Nephron progenitor cell (in vitro differentiated cells): ENCODE results near the gene NUP210.
A peak's percentile ranks its signal among the peaks of the same experiment; 100 is the strongest.

ENCODE experiments used
- DNase-seq: peaks from one replicate; pipeline ENCODE4 v3.0.0; 2021
- H3K27ac Mint-ChIP-seq: 2 replicates; pipeline ENCODE4 v1.8.0; 2021; ENCODE audit warnings: mild to moderate bottlenecking, moderate library complexity, mixed read lengths
- H3K27me3 Mint-ChIP-seq: 2 replicates; pipeline ENCODE4 v1.8.0; 2021; ENCODE audit warnings: mild to moderate bottlenecking, low read depth, mixed read lengths; ENCODE audit not compliant: poor library complexity
- H3K36me3 Mint-ChIP-seq: 2 replicates; pipeline ENCODE4 v1.8.0; 2021; ENCODE audit warnings: low read depth, mixed read lengths
- H3K4me1 Mint-ChIP-seq: 2 replicates; pipeline ENCODE4 v1.8.0; 2021; ENCODE audit warnings: mixed read lengths
- H3K4me3 Mint-ChIP-seq: 2 replicates; pipeline ENCODE4 v1.8.0; 2021; ENCODE audit warnings: mild to moderate bottlenecking, moderate library complexity, mixed read lengths
- H3K9me3 Mint-ChIP-seq: 2 replicates; pipeline ENCODE4 v1.8.0; 2021; ENCODE audit warnings: mild to moderate bottlenecking, moderate library complexity, mixed read lengths
- TF ChIP-seq, protein P1 (sequence below): fragments of 200-600 bp; sonication (generic); IDR thresholded peaks from 2 replicates; pipeline ENCODE4 v1.5.0; 2021; ENCODE audit warnings: antibody characterized with exemption

NUP210 gene

DNA sequence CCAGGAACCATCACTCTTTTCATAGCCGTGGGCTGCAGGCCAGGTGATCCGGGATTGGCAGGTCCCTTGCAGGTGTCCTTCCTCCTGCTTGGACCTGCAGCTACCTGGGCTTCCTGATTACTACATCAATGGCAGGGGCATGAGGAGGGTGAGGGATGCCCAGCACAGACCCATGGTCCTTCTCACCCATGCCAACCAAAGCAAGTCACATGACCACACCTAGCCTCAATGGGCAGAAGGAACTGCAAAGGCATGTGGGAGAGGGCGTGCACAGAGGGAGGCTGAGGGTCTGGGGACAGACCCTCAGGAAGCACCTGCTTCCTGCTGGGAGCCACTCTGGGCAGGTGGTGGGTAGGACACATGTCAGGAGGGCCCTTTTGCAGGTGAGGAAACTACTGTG, 105.2 kb downstream of the NUP210 start:
- Mint-ChIP-seq H3K4me1 (no peaks in the 10 kb centered on the region), H3K4me3 (no peak overlapping the region), H3K27ac (no peak overlapping the region), H3K9me3 (no peaks in the 10 kb centered on the region), H3K36me3 (peaks cover 8% of the 10 kb centered on the region), H3K27me3 (no peaks in the 10 kb centered on the region)
- no peak for DNase-seq
- TF ChIP-seq, protein P1, sequence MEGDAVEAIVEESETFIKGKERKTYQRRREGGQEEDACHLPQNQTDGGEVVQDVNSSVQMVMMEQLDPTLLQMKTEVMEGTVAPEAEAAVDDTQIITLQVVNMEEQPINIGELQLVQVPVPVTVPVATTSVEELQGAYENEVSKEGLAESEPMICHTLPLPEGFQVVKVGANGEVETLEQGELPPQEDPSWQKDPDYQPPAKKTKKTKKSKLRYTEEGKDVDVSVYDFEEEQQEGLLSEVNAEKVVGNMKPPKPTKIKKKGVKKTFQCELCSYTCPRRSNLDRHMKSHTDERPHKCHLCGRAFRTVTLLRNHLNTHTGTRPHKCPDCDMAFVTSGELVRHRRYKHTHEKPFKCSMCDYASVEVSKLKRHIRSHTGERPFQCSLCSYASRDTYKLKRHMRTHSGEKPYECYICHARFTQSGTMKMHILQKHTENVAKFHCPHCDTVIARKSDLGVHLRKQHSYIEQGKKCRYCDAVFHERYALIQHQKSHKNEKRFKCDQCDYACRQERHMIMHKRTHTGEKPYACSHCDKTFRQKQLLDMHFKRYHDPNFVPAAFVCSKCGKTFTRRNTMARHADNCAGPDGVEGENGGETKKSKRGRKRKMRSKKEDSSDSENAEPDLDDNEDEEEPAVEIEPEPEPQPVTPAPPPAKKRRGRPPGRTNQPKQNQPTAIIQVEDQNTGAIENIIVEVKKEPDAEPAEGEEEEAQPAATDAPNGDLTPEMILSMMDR, result no peak

DNA sequence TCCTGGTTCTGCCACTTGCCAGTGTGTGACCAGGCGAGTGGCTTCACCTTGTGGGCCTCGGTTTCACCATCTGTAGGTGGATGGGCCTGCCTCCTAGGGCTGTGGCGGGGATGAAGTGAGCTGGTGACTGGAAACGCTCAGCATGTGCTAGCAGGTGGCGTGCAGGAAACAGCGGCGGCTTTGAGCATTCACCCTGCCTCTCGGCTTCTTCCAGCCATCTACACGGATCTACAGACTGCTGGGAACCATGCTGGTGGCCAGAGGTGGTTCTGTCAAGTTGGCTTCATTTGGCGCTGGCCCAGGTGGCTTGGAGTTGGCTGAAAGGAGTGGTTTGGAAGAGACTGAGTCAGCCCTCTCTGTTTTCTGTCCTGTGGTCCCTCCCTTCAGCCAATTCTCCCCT, 106.3 kb downstream of the NUP210 start:
- Mint-ChIP-seq H3K36me3 (peaks cover 8% of the 10 kb centered on the region), H3K4me1 (no peaks in the 10 kb centered on the region), H3K27ac (no peak overlapping the region)

GRCh38 chr3:13309004-13309403, 111.1 kb downstream of the NUP210 start:
- H3K27me3 Mint-ChIP-seq, result peaks cover 8% of the 10 kb centered on the region
- TF ChIP-seq, protein P1, result no peak
- no peak for DNase-seq
- H3K36me3 Mint-ChIP-seq, result no peaks in the 10 kb centered on the region
- no peaks in the 10 kb centered on the region for H3K9me3 Mint-ChIP-seq
- H3K4me3 Mint-ChIP-seq, result no peak overlapping the region
- H3K4me1 Mint-ChIP-seq, result no peaks in the 10 kb centered on the region
- no peak overlapping the region for H3K27ac Mint-ChIP-seq

More for the DNA sequence above, 106.3 kb downstream of the NUP210 start:
- no peaks in the 10 kb centered on the region for H3K27me3 Mint-ChIP-seq
- DNase-seq, result no peak
- TF ChIP-seq, protein P1, result no peak
- H3K9me3 Mint-ChIP-seq, result no peaks in the 10 kb centered on the region
- no peak overlapping the region for H3K4me3 Mint-ChIP-seq

DNA sequence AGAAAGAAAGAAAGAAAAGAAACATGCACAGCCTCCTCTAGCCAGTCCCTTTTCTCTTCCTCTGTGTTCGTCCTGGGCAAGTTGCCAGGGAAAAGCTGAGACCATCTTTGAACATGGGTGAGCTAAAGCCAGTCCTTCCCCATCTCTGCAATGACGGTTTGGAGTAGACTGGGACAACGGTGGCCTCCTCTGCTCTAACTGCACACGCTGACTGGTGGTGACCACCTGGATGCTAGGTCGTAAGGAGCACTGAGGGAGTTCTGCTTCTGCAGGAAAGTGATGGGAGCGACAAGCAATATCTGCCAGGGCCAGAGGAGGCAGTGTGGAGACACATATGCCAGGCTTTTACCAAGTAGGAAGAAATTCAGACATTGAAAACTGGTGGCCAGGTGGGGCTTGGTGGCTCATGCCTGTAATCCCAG, 111.7 kb downstream of the NUP210 start:
- Mint-ChIP-seq H3K27ac (no peak overlapping the region), H3K27me3 (peaks cover 8% of the 10 kb centered on the region), H3K36me3 (no peaks in the 10 kb centered on the region), H3K4me1 (no peaks in the 10 kb centered on the region), H3K4me3 (no peak overlapping the region), H3K9me3 (no peaks in the 10 kb centered on the region)
- peak; percentile 38 for DNase-seq
- TF ChIP-seq, protein P1, result peak; percentile 46

DNA sequence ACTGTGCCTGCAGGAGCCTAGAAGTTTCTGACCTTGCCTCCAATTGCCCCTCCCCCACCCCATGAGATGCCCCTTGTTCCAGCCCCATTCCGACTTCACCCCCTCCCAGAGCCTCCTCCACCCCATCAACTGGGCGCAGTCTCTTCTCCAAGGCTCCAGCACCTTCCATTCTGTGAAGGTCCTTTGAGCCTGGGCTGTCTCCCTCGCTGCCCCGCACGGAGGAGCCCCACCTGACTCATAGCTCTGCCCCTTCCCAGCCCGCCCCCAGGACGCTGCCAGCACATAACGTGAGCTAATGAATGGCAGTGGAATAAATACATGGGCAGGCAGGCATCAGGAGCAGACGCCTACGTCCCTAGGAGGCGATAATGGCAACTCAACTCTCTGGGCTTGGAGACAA, 113.1 kb downstream of the NUP210 start:
- H3K27ac Mint-ChIP-seq, result no peak overlapping the region
- no peaks in the 10 kb centered on the region for H3K36me3 Mint-ChIP-seq
- no peak overlapping the region for H3K4me3 Mint-ChIP-seq
- H3K4me1 Mint-ChIP-seq, result no peaks in the 10 kb centered on the region
- H3K9me3 Mint-ChIP-seq, result no peaks in the 10 kb centered on the region
- TF ChIP-seq, protein P1, result no peak
- H3K27me3 Mint-ChIP-seq, result peaks cover 8% of the 10 kb centered on the region
- no peak for DNase-seq

GRCh38 chr3:13305623-13306022, 114.5 kb downstream of the NUP210 start:
- H3K27ac Mint-ChIP-seq, result no peak overlapping the region

More at GRCh38 chr3:13305623-13306022, 114.5 kb downstream of the NUP210 start:
- no peak overlapping the region for H3K4me3 Mint-ChIP-seq
- no peaks in the 10 kb centered on the region for H3K9me3 Mint-ChIP-seq
- TF ChIP-seq, protein P1, result no peak
- no peaks in the 10 kb centered on the region for H3K36me3 Mint-ChIP-seq
- DNase-seq, result no peak
- peaks cover 9% of the 10 kb centered on the region for H3K4me1 Mint-ChIP-seq
- H3K27me3 Mint-ChIP-seq, result peaks cover 11% of the 10 kb centered on the region
